GM19240 (cell line): ENCODE measurements around the gene RALGAPA1.
"Not testable (repeated sequence)": the region's sequence is repeated elsewhere in the genome, so short reads cannot be mapped to it uniquely, and the experiment has no call there.

Source experiments
- DNase-seq: peaks from one replicate; pipeline ENCODE4 v3.0.0; 2011; ENCODE audit warnings: low spot score; ENCODE audit not compliant: insufficient read length

RALGAPA1 gene

GRCh38 chr14:35631071-35631805 lies 177.9 kb downstream of the RALGAPA1 start:
- DNase-seq = no peak

GRCh38 chr14:35628989-35629388 lies 180.1 kb downstream of the RALGAPA1 start:
- DNase-seq = no peak

- DNase-seq = not testable (repeated sequence)
Observed at GRCh38 chr14:35626947-35627346, 182.1 kb downstream of the RALGAPA1 start.

- not testable (repeated sequence) for DNase-seq
Observed at GRCh38 chr14:35621996-35622395, 187.1 kb downstream of the RALGAPA1 start.

GRCh38 chr14:35619998-35620397 lies 189.1 kb downstream of the RALGAPA1 start:
- not testable (repeated sequence) for DNase-seq

- not testable (repeated sequence) for DNase-seq
Observed at GRCh38 chr14:35619461-35619860, 189.6 kb downstream of the RALGAPA1 start.

- no peak for DNase-seq
Observed at GRCh38 chr14:35617500-35617899, 191.6 kb downstream of the RALGAPA1 start.

GRCh38 chr14:35607380-35607779 lies 201.7 kb downstream of the RALGAPA1 start:
- no peak for DNase-seq

GRCh38 chr14:35600253-35600652 lies 208.8 kb downstream of the RALGAPA1 start:
- DNase-seq = no peak

GRCh38 chr14:35594616-35595015 lies 214.5 kb downstream of the RALGAPA1 start:
- DNase-seq = no peak

GRCh38 chr14:35587373-35587772 lies 221.7 kb downstream of the RALGAPA1 start:
- DNase-seq = not testable (repeated sequence)

GRCh38 chr14:35578639-35579038 lies 230.5 kb downstream of the RALGAPA1 start:
- no peak for DNase-seq

- DNase-seq = no peak
Observed at GRCh38 chr14:35578135-35578534, 231.0 kb downstream of the RALGAPA1 start.

- DNase-seq = no peak
Observed at GRCh38 chr14:35576856-35577255, 232.2 kb downstream of the RALGAPA1 start.

GRCh38 chr14:35576260-35576659 lies 232.8 kb downstream of the RALGAPA1 start:
- no peak for DNase-seq

- no peak for DNase-seq
Observed at GRCh38 chr14:35573911-35574310, 235.2 kb downstream of the RALGAPA1 start.

- DNase-seq = no peak
Observed at GRCh38 chr14:35571598-35571997, 237.5 kb downstream of the RALGAPA1 start.

GRCh38 chr14:35565871-35566464 lies 243.1 kb downstream of the RALGAPA1 start:
- DNase-seq = no peak

GRCh38 chr14:35558680-35559079 lies 250.4 kb downstream of the RALGAPA1 start:
- DNase-seq = no peak

GRCh38 chr14:35557221-35557747 lies 251.8 kb downstream of the RALGAPA1 start:
- no peak for DNase-seq

GRCh38 chr14:35556548-35556947 lies 252.5 kb downstream of the RALGAPA1 start:
- no peak for DNase-seq

- no peak for DNase-seq
Observed at GRCh38 chr14:35553808-35554207, 255.3 kb downstream of the RALGAPA1 start.

- DNase-seq = no peak
Observed at GRCh38 chr14:35551081-35551480, 258.0 kb downstream of the RALGAPA1 start.
